ENCODE measurements around the gene RGS6.
A peak's percentile ranks its signal among the peaks of the same experiment; 100 is the strongest.

Gene RGS6

DNA sequence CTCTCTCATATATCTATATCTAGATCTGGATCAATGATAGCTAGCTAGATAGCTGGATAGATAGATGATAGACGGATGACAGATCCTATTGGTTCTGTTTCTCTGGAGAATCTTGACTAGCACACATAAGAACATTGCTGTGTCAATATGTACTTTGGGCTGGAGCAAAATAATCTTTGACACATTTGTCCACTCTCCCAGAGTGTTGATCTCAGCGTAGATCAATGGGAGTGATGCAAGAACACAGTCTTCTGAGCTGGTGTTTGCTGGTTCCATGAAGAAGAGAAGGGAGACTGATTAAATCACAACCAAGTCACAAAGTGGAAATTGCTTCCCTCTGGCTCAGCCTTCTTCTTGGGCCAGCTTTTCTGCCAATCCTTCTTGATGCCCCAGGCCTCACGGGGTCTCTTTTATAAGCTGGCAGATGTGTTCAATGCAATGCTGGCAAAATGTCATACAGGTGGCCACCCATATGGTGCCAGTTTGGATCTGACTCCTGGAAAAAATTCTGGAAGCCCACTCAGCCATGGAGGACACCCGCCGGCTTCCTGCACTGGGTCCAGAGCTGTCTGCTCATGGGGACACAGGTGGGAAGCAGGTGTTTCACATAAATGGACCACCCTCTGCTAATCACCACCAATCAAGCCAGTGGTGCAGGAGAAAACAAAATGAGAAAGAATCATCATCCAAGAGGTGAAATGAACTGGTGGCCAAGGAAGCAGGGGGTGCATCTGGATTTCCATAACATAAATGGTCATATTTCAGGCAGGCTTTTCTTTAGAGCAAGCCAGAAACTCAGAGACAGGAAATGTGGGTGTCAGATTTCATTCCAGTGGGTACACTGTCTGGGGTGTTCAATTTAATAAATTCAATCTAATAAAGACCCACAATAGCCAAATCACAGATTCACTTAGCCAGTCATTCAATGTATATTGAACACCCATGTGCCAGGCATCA is 651.4 kb downstream of the RGS6 start:
- DNase-seq (ENCODE audit: low spot score): no peak

DNA sequence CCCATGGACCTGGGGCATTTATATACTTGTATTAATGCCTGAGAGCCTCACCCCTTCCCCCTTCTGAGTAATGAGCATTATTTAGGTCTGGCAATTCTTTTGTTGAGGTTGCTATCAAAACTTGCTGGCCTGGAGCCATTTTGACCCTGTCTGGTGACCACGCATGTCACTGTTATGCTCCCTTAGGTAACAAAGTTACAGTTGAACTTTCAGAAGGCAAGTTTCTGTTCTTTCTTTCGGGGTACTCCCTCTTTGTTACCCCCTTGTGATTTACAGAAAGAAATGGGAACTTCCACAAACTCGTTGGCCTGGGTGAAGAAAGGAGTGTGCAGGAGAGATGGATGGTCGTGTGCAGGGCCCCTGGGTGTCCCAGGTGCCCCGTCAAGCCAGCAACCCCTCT is 656.3 kb downstream of the RGS6 start:
- DNase-seq (ENCODE audit: low spot score): no peak

DNA sequence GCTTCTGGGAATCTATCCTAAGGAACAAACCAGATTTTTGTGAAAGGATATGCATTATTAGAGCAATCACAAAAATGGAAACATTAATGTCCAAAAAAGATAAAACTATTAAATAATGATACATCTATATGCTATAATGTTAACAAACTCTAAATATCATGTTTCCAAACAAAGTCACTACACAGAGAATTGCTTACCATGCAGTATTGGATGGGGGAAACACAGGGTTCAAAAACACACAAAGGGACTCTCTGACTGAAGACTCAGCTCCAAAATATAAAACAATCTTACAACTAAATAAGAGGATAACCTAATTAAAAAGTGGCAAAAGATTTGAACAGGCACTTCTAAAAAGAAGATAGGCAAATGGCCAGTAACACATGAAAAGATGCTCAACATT is 657.4 kb downstream of the RGS6 start:
- DNase-seq (ENCODE audit: low spot score): no peak

DNA sequence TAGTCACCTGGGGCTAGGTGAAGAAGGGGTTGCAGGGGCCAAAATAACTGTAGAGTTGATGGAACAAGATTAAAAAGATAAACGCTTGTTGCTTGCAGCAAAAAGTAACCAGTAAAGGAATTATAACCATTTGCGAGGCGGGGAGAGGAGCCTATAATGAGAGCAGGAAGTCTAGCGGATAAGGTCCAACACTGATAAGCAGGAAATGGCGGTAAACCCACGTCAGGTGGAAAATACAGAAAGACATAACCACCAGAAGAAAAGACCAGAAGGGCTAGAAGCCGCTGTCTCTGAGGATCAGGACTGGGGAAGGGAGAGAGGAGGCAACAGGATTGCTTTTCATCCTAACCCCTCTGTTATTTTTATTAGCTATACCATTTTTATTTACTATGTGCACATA is 658.3 kb downstream of the RGS6 start:
- DNase-seq (ENCODE audit: low spot score): peak; percentile 34

DNA sequence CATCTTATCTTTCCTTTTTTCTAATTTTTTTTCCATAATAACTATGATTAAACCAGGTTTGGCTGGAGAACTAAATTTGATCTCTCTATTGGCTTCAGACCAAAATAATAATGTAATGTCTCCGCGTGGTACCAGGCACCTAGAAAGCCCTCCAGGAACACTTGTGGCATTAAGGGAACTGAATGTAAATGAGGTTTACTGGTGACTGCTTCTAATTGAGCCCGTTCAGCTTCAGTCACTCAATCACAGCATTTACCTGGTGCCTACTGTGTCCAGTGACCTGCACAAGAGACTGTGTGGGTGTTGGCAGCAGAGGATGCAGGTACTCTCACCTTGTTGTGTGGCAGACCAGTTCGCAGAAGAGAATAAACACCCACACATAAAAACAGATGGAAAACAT is 659.2 kb downstream of the RGS6 start:
- DNase-seq (ENCODE audit: low spot score): no peak

DNA sequence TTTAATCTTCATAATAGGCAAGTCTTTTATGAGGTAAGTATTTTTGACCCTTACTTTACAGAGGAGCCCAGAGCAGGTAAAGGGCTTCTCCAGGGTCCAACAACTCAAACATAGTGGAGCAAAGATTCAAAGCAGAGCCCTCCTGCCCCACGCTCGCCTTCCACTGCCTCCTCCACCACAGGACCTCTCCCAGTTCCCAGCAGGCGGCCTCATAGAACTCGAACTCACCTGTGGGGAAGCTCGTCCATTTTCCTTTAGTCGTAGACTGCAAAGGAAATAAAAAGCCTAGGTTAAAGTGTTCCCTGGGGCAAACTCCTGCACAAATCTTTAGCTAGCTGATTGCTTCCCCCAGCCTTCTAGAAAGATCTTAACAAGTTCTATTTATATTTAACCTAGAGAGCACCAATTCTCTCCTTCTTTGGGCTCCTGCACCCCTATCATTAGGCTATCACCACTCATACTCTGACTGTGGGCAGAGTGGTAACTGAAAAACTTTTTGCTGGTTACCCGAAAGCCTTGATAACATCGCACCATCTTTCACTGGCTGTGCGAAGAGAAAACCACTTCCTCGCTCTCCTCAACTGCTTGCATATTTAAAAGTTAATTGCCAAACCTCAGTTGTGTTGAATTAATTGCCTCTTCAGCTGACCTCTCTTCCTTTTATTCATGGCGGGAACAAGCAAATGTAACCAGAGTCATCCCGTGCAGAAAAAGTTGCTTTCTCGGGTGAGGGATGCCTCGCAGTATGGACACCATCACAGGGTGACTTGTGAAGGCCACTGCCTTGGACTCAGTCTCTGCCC is 662.1 kb downstream of the RGS6 start:
- peak; percentile 53 for DNase-seq (ENCODE audit: low spot score)

DNA sequence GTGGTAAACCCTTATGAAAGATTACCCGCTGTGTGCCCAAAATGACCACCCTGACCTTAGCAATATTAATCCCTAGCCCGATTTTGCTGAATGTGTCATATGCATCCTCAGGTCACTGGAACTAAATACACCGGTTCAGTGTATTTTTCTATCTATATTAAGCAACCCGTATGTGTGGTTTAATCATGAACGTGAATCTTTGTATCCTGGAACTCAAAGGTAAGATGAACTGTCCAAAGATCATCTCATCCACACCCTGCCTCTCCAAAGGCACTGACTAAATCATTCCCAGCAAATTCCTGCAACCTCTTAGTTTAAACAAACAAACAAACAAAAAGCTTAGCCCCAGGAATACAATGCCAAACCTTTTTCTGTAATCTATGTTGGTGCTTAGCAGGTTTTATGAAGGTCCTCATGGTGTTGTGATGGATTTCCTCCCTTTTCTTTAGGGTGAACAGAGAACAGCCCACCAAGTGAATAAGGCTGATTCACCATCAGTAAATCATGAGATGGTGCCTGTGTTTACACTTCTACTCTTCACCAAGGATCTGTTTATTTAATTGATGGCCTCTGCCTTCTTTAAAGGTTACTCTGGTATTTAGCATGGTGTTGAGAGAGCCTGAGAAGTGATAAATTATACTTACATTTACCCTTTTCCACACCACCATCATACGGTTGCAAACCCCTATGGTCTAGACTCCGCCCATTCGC is 663.1 kb downstream of the RGS6 start:
- no peak for DNase-seq (ENCODE audit: low spot score)

DNA sequence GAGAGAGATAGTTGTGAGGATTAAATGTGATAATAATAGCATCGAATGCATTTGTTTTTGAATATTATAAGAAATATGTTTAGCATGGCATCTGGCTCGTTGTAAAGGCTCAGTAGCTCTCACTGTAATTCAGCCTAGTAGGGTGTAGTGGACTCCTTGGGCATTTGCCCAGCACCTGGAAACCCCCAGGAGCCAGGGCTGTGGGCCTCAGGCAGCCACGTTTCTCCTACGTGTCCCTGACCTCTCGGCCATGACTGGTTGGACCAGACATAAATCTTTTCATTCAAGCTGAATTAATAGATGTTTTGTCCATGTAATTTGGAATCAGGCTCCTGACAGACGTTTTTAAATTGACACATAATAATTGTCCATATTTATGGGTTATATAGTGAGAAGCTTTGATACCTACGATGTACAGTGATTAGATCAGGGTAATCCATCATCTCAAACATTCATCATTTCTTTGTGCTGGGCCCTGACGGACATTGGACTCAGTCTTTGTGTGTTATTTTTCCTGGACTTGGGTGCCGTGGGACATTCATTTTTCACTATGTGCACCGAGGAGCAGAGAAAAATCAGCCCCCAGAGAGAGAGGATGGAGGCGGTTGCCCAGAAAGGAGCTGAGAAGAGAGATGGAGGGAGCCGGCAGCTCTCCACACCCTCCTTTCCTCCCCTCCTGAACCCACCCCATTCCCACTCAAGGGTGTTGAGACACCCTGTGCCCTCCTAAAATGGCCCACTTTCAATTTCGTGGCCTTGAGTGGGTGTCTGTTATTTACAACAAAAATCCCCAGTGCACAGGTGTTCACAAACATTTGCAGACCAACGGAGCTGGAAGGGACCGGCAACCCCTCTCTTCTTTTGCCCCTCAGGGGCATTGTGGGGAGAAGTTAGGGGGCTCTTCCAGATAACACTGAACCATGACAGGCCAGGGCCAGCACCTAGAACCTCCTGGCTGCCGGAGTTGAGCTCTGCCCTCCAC is 665.3 kb downstream of the RGS6 start:
- no peak for DNase-seq (ENCODE audit: low spot score)

DNA sequence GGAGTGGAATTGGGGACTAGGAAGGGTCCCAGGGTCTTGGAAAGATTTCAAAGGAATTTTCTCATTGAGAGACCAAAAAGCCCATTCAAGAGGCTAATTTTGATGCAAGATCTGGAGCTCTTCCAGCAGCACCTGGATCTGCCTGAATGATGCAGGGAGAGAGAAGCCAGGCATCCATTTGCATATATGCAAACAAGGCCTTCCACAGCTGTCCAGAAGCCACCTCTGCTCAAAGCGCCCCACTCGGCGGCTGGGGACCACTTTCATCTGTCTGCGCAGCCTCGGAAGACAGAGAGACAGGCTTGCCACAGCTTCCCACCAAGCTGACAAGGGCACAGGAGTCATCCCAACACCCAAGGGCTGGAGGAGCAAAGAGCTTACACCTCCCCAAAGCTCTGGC is 666.1 kb downstream of the RGS6 start:
- DNase-seq (ENCODE audit: low spot score): no peak

DNA sequence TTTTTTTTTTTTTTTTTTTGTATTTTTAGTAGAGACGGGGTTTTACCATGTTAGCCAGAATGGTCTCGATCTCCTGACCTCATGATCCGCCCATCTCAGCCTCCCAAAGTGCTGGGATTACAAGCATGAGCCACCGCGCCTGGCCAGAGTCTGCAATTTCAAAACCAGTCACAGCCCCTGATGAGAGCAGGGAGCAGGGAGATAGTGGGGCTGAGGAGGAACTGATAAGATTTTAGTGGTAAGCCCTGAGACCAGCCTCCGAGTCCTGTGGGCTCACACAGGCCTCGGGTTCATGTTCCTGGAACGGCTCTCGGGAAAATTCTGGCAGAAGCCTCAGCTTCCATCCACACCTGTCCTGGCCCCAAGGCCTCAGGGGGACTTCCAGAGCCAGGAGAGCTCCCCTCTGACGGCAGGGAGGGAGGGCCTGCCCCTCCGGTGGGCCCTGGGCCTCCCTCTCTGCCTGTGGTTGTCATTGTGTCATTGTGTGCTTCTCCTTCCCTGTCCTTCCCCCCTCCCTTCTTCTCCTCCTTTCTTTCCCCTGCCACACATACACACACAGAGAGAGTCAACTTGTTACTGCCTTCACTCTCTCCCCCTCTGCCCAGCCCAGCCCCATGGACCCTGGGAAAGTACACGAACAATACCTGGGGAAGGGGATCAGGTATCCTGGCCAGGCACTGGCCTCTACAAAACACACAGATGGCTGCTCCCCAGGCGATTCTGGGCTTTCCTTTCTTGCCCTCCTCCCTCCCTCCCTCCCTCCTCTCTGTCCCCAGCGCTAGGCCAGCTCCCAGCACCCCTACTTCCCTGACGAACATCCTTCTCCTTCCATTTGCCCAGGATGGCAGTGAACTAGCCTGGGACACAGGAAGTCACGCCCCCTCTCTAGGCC is 667.6 kb downstream of the RGS6 start:
- DNase-seq (ENCODE audit: low spot score): no peak

DNA sequence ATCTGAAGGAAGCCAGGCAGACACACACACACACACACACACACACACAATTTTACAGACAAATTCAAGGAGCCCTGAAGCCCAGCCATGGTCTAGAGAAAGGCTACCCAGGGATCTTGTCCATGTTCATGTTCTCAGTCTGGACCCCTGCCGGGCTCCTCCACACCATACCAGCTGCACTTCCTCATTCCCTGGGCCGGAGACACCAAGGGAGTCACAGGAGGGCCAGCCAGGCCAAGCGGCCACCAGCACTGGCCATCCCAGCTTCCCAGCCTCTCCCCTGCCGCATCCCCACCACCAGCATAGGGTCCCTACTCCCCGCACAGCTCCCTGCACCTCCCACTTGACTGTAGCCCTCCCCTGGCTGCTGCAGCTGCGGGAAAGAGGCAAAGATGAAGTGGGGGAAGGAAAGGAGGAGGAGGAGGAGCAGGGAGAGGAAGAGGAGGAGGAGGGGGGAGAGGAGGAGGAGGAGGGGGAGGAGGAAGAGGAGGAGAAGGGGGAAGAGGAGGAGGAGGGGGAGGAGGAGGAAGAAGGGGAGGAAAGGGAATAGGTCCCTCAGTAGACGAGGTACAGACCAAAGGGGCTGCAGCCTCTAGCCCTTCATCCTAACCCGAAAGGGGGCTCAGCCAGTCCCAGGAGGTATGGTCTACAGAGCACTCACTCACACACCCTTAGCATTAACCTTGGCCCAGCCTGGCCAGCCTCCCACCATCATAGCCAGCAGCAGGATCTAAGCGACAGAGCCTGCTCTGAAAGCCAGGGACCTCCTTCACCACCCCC is 668.5 kb downstream of the RGS6 start:
- DNase-seq (ENCODE audit: low spot score): no peak

DNA sequence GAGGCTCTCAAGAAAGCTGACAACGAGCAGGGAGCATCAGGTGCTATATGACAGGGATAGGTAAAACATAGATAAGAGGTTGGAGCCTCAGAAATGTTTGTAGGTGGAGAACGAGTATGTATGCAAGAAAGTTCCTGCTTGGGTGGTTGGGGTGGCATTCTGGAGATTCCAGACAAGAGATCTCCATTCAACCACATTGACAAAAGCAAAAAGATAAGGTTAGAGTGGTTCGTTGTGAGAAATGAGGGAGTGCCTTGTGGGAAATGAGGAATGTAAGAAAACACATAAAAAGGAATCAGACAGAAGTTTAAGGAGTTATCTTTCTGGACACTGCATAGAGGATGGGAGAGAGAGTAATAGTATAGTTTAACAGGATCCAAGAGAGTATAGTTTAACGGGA is 671.4 kb downstream of the RGS6 start:
- no peak for DNase-seq (ENCODE audit: low spot score)

DNA sequence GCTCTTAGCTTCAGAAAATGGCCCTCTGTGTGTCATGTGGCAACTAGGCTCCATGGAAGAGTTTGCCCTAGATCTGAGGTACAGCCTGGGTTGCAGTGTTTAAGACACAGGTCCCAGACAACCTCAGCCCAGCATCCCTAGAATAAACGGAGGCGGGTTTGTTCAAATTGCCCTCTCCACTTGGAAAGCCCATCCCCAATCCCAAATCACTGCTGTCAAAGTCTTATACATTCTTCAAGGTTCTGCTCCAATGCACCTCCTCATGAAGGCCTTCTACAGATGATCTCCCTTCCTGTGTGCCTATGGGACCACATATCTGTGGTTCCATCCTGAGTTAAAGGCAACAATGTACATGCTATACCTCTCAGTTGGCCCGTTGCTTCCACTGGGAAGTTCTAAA is 671.9 kb downstream of the RGS6 start:
- DNase-seq (ENCODE audit: low spot score): no peak

DNA sequence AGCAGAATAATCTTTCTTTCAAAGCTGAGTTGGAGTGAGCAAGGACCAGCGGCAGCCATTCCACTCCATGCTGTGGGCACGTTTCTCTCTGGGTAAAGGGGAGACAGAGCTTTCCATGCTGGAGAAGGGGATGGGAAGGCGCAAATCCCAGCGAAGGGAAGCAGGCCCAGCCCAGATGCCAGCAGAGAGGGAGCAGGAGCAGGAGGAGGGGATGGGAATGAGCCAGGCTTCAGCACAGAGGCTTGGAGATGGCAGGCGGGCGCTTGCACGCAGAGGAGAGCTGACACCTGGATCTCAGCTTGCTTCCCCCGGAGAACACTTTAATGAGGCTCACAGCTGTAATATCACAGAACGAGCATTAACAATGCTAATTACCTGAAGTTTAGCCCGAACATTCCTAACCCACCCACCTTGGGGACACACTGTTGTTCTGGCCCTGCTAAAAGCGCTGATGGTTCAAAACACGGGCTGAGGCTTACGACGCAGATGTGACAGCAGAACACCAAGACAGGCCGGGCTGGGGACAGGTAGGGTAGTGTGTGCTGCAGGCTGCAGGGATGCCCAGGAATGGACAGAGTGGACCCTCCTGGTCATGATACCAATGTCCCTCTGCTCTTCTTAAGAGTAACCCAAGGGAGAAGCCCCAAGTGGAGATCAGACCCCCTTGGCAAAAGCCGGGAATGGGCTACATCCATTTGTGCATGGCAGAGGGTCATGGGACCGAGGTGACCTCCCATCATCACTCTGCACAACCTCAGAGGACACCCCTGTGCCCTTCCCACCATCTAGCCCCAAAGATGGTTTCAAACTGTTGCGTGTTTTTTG is 673.1 kb downstream of the RGS6 start:
- DNase-seq (ENCODE audit: low spot score): no peak

DNA sequence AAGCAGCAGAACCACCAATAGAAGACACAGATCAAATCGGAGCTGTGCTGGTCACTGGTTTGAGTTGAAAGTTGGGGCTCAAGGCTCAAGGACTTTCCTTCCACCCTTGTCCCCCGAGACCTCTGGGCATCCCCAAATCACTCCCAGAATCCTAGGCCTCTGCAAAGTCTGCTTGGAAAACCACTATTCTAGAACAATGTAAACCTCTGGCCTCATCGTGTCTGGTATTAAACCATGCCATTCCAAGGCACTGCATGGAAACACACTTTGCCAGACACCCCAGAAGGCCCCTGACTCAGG is 673.6 kb downstream of the RGS6 start:
- no peak for DNase-seq (ENCODE audit: low spot score)

DNA sequence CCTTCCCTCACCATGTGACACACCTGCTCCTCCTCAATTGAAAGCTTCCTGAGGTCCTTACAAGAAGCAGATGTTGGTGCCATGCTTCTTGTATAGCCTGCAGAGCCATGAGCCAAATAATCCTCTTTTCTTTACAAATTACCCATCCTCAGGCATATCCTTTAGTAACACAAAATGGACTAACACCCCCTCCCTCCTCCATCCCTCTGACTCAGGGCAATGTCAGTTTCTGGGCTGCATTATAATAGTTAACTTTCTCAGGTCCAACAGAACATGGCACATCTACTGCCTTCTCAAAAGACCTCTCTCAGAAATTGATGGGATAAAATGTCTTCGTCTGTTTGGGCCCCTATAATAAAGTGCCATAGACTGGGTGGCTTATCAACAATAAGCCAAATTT is 674.6 kb downstream of the RGS6 start:
- no peak for DNase-seq (ENCODE audit: low spot score)

DNA sequence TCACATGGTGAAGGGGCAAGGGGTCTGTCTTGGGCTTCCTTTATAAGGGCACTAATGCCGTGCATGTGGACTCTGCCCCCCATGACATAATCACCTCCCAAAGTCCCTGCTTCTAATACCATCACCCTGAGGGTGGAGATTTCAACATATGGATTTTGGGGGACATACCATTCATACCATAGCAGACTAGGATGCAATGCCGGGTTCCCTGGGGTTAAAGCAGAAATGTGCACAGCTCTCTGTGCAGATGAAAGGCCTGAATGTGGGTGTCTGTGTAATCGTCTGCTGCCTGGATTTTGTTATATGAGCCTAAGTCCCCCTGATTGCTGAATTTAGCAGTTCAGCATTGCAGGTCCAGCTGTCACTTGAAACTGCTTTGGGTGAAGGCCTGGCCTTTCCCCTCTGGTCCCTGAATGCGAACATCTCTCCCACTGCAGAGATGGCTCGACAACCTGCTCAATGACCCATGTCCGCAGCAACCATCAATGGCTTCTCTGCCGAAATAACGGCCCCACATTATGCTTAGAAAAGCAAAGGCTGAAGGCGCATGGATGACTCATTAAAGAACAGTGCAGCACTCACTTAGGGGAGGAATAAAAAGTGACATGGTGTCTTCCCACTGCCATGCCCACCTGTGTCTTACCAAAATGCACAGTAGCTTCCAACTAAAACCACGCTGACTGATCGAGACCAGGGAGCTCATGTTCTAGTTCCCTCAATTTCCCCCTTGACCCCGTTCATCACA is 675.3 kb downstream of the RGS6 start:
- no peak for DNase-seq (ENCODE audit: low spot score)

All from CD4-positive, alpha-beta T cell treated with Interleukin-6 at 100 ng/mL for 8 hours (primary cell).